ENCODE data around the gene RRAGD.

- TF ChIP-seq, protein P1, sequence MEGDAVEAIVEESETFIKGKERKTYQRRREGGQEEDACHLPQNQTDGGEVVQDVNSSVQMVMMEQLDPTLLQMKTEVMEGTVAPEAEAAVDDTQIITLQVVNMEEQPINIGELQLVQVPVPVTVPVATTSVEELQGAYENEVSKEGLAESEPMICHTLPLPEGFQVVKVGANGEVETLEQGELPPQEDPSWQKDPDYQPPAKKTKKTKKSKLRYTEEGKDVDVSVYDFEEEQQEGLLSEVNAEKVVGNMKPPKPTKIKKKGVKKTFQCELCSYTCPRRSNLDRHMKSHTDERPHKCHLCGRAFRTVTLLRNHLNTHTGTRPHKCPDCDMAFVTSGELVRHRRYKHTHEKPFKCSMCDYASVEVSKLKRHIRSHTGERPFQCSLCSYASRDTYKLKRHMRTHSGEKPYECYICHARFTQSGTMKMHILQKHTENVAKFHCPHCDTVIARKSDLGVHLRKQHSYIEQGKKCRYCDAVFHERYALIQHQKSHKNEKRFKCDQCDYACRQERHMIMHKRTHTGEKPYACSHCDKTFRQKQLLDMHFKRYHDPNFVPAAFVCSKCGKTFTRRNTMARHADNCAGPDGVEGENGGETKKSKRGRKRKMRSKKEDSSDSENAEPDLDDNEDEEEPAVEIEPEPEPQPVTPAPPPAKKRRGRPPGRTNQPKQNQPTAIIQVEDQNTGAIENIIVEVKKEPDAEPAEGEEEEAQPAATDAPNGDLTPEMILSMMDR (IDR thresholded peaks at IDR 0.05; ENCODE audit: low read depth, low read length) = no peak
- TF ChIP-seq POLR2A (IDR thresholded peaks at IDR 0.05; ENCODE audit: extremely low read depth, insufficient read length) = no peak
Measured at GRCh38 chr6:89315249-89315885, 96.7 kb downstream of the RRAGD start, which contains the start of gene GABRR2.

All from NB4 (cell line).